Spleen (tissue), 11 donors: Measurements from ENCODE around the gene PARD3B. TPM values are rescaled to one million over a fixed set of nuclear protein-coding genes. Genes with fewer than 3 reads are reported as not detected.

Experiments used
- DNase-seq: peaks from one replicate; pipeline ENCODE4 v3.0.0-alpha.2; 2020
- H3K27ac ChIP-seq, 8 donors: fragments of 200-600 bp; sonication (generic) in 7 of 8; 1 replicate in 4 of 8; 2 replicates in 4 of 8; pipeline versions ENCODE4 v1.5.0 to v1.8.0; 2016 to 2021; ENCODE audit warnings: inconsistent platforms in 4 of 8, mild to moderate bottlenecking in 4 of 8, moderate library complexity in 1 of 8
- H3K27me3 ChIP-seq, 7 donors: fragments of 200-600 bp; sonication (generic) in 6 of 7; replicated peaks in 1 of 7; 1 replicate in 4 of 7; 2 replicates in 3 of 7; pipeline versions ENCODE4 v1.5.0 to v1.8.0; 2016 to 2021; ENCODE audit warnings: inconsistent platforms in 3 of 7, mild to moderate bottlenecking in 1 of 7
- H3K36me3 ChIP-seq, 6 donors: fragments of 200-600 bp; sonication (generic) in 5 of 6; 1 replicate in 4 of 6; 2 replicates in 2 of 6; pipeline versions ENCODE4 v1.5.0 to v1.8.0; 2016 to 2021; ENCODE audit warnings: inconsistent platforms in 2 of 6
- H3K4me1 ChIP-seq, 6 donors: fragments of 200-600 bp; sonication (generic) in 5 of 6; 1 replicate in 3 of 6; 2 replicates in 3 of 6; pipeline versions ENCODE4 v1.5.0 to v1.8.0; 2016 to 2021; ENCODE audit warnings: inconsistent platforms in 3 of 6
- H3K4me3 ChIP-seq, 8 donors: fragments of 200-600 bp; sonication (generic) in 7 of 8; 1 replicate in 4 of 8; 2 replicates in 4 of 8; pipeline versions ENCODE4 v1.5.0 to v1.8.0; 2016 to 2021; ENCODE audit warnings: inconsistent platforms in 4 of 8, mild to moderate bottlenecking in 4 of 8, moderate library complexity in 2 of 8
- H3K9me3 ChIP-seq, 8 donors: fragments of 200-600 bp; sonication (generic) in 7 of 8; 1 replicate in 4 of 8; 2 replicates in 4 of 8; pipeline versions ENCODE4 v1.5.0 to v1.8.0; 2016 to 2021; ENCODE audit warnings: inconsistent platforms in 4 of 8
- CTCF ChIP-seq, 11 experiments: fragments of 200-600 bp in 7 of 11; fragments of 450-650 bp in 4 of 11; sonication (generic) in 4 of 11; IDR thresholded peaks in 8 of 11; conservative IDR thresholded peaks in 3 of 11; 1 replicate in 7 of 11; 2 replicates in 4 of 11; pipeline versions ENCODE4 v1.4.0 to v1.8.0; 2016 to 2021; ENCODE audit warnings: antibody characterized with exemption in 11 of 11, inconsistent platforms in 4 of 11, mild to moderate bottlenecking in 1 of 11
- POLR2A ChIP-seq, 3 donors: fragments of 450-650 bp; IDR thresholded peaks; one replicate each; pipeline ENCODE4 v1.5.1; 2017; ENCODE audit warnings: antibody characterized with exemption in 3 of 3, mild to moderate bottlenecking in 1 of 3
- POLR2AphosphoS5 ChIP-seq, 3 donors: sonication (generic); formaldehyde crosslinking; IDR thresholded peaks; one replicate each; pipeline ENCODE4 v1.5.1; 2017; ENCODE audit warnings: antibody characterized with exemption in 3 of 3
- WGBS, 5 donors: extraction: QIAGEN DNeasy Blood & Tissue Kit in 3 of 5; methylation state at CpG; one replicate each; pipeline versions ENCODE4 v1.1.5 to v1.1.7; 2013 to 2018; 5-methylcytosine and 5-hydroxymethylcytosine counted together
- intact Hi-C: fragments of 100-400 bp; cut with DNase I; formaldehyde crosslinking; loops from one replicate; pipeline ENCODE4 v1.15.0; 2023; ENCODE audit warnings: low total_unique reads
- polyA plus RNA-seq, 3 donors: library from polyadenylated mRNA; stranded (reverse); fragments of 200-250 nt; gene quantifications; one replicate each; pipeline ENCODE4 v1.2.1, GENCODE V29; 2013
- total RNA-seq, 7 donors: library from RNA; depleted of rRNA in 3 of 7; stranded (reverse); fragments of >200 nt in 3 of 7; fragmentation: NEBNext Ultra II Directional in 4 of 7; extraction: Animal tissue kit (Norgen Biotek cat#: 25700) in 4 of 7; gene quantifications; one replicate each; pipeline versions ENCODE4 v1.1.0 to v1.2.1, GENCODE V29; 2016 to 2021
- donor health status: healthy with polysubstance abuse.
- donor health status: DM: no; HTN: no; CAD: no; lungs with moderate emphysema.
- donor health status: DM: no; HTN: no; CAD: no.
- donor health status: Bipolar disorder and iron deficiency.
- donor health status: healthy.
- donor health status: DM: no; HTN: no; CAD: no.
- donor health status: DM: yes; HTN: yes; CAD: no.

Gene PARD3B
- total and polyA plus RNA-seq, 10 donors = 0.85 to 27.8 (median 14.7) TPM

GRCh38 chr2:204586444-204587180 lies 41.3 kb downstream of the PARD3B start:
- TF ChIP-seq CTCF (IDR thresholded peaks at IDR 0.05 in 8 of 11, conservative IDR thresholded peaks at IDR 0.05 in 3 of 11) (no peak), POLR2A (IDR thresholded peaks at IDR 0.05) (no peak), POLR2AphosphoS5 (IDR thresholded peaks at IDR 0.05) (no peak)
- Histone ChIP-seq H3K36me3 (no peaks in the 10 kb centered on the region), H3K4me3 (no peak overlapping the region), H3K27ac (no peak overlapping the region), H3K4me1 (no peaks in the 10 kb centered on the region), H3K27me3 (no peaks in the 10 kb centered on the region), H3K9me3 (peaks cover 0 to 17% (median 12%) of the 10 kb centered on the region in 8 donors)
- intact Hi-C loops = no loop called here
- no peak for DNase-seq
- 85 to 87% (median 87%) methylated on average over 7 of the region's 7 CpGs for WGBS, 5 donors

GRCh38 chr2:204590063-204590462 lies 44.8 kb downstream of the PARD3B start:
- 83 to 90% (median 87%) methylated on average over 3 of the region's 3 CpGs for WGBS, 5 donors
- TF ChIP-seq POLR2A (IDR thresholded peaks at IDR 0.05) (no peak), POLR2AphosphoS5 (IDR thresholded peaks at IDR 0.05) (no peak), CTCF (IDR thresholded peaks at IDR 0.05 in 8 of 11, conservative IDR thresholded peaks at IDR 0.05 in 3 of 11) (no peak)

GRCh38 chr2:204591225-204591624 lies 46.0 kb downstream of the PARD3B start:
- no peaks in the 10 kb centered on the region for H3K4me1 ChIP-seq
- TF ChIP-seq CTCF (IDR thresholded peaks at IDR 0.05 in 8 of 11, conservative IDR thresholded peaks at IDR 0.05 in 3 of 11) (no peak), POLR2A (IDR thresholded peaks at IDR 0.05) (no peak), POLR2AphosphoS5 (IDR thresholded peaks at IDR 0.05) (no peak)
- intact Hi-C loops = no loop called here
- no peak for DNase-seq
- no peak overlapping the region for H3K4me3 ChIP-seq
- peaks cover 0 to 17% (median 12%) of the 10 kb centered on the region in 8 donors for H3K9me3 ChIP-seq
- H3K27ac ChIP-seq = no peak overlapping the region
- H3K36me3 ChIP-seq = no peaks in the 10 kb centered on the region
- no peaks in the 10 kb centered on the region for H3K27me3 ChIP-seq
- 63 to 92% (median 75%) methylated on average over 1 of the region's 1 CpG for WGBS, 5 donors

More at GRCh38 chr2:204590063-204590462, 44.8 kb downstream of the PARD3B start:
- no peak for DNase-seq
- Histone ChIP-seq H3K27ac (no peak overlapping the region), H3K4me1 (no peaks in the 10 kb centered on the region), H3K4me3 (no peak overlapping the region), H3K36me3 (no peaks in the 10 kb centered on the region), H3K9me3 (peaks cover 0 to 17% (median 12%) of the 10 kb centered on the region in 8 donors), H3K27me3 (no peaks in the 10 kb centered on the region)
- intact Hi-C loops = no loop called here

- no peaks in the 10 kb centered on the region for H3K27me3 ChIP-seq
- no peak for TF ChIP-seq CTCF (IDR thresholded peaks at IDR 0.05 in 8 of 11, conservative IDR thresholded peaks at IDR 0.05 in 3 of 11)
- no peak for TF ChIP-seq POLR2A (IDR thresholded peaks at IDR 0.05)
- 46 to 77% (median 72%) methylated on average over 2 of the region's 2 CpGs for WGBS, 5 donors
- intact Hi-C loops = no loop called here
- H3K4me3 ChIP-seq = no peak overlapping the region
- no peaks in the 10 kb centered on the region for H3K36me3 ChIP-seq
- no peak overlapping the region for H3K27ac ChIP-seq
- DNase-seq = no peak
- peaks cover 0 to 10% (median 0%) of the 10 kb centered on the region in 8 donors for H3K9me3 ChIP-seq
- H3K4me1 ChIP-seq = no peaks in the 10 kb centered on the region
These were observed 58.8 kb downstream of the PARD3B start for GRCh38 chr2:204604061-204604460.
